Sigmoid colon (tissue), 4 donors: ENCODE measurements around the gene FBXL17.

Experiments
- EP300 ChIP-seq, 4 donors: sonication (generic); formaldehyde crosslinking; IDR thresholded peaks; one replicate each; pipeline ENCODE4 v1.6.1; 2017; ENCODE audit warnings: antibody characterized with exemption in 4 of 4
- POLR2A ChIP-seq, 2 donors: fragments of 450-650 bp; IDR thresholded peaks; one replicate each; pipeline ENCODE4 v1.6.1; 2016; ENCODE audit warnings: antibody characterized with exemption in 2 of 2, mild to moderate bottlenecking in 2 of 2, moderate library complexity in 2 of 2
- POLR2AphosphoS5 ChIP-seq, 4 donors: sonication (generic); formaldehyde crosslinking; IDR thresholded peaks; one replicate each; pipeline ENCODE4 v1.6.1; 2017; ENCODE audit warnings: antibody characterized with exemption in 4 of 4
- TF ChIP-seq, protein P1 (sequence below), 4 experiments: fragments of 450-650 bp in 3 of 4; fragments of 200-600 bp in 1 of 4; IDR thresholded peaks; one replicate each; pipeline ENCODE4 v1.5.1; 2016 to 2019; ENCODE audit warnings: antibody characterized with exemption in 4 of 4, mild to moderate bottlenecking in 3 of 4, moderate library complexity in 2 of 4

- no peak for TF ChIP-seq POLR2A (IDR thresholded peaks at IDR 0.05)
- TF ChIP-seq POLR2AphosphoS5 (IDR thresholded peaks at IDR 0.05), result no peak
- TF ChIP-seq, protein P1, sequence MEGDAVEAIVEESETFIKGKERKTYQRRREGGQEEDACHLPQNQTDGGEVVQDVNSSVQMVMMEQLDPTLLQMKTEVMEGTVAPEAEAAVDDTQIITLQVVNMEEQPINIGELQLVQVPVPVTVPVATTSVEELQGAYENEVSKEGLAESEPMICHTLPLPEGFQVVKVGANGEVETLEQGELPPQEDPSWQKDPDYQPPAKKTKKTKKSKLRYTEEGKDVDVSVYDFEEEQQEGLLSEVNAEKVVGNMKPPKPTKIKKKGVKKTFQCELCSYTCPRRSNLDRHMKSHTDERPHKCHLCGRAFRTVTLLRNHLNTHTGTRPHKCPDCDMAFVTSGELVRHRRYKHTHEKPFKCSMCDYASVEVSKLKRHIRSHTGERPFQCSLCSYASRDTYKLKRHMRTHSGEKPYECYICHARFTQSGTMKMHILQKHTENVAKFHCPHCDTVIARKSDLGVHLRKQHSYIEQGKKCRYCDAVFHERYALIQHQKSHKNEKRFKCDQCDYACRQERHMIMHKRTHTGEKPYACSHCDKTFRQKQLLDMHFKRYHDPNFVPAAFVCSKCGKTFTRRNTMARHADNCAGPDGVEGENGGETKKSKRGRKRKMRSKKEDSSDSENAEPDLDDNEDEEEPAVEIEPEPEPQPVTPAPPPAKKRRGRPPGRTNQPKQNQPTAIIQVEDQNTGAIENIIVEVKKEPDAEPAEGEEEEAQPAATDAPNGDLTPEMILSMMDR (IDR thresholded peaks at IDR 0.05), result peak; percentile 64 to 91 (median 79)
- TF ChIP-seq EP300 (IDR thresholded peaks at IDR 0.05), result no peak
Measured at GRCh38 chr5:108260117-108260857, 121.6 kb downstream of the FBXL17 start.
